ENCODE results near the gene UNC13B.
"Not testable (repeated sequence)": the region's sequence is repeated elsewhere in the genome, so short reads cannot be mapped to it uniquely, and the experiment has no call there.

UNC13B gene

GRCh38 chr9:35164711-35165110 is 2.9 kb downstream of the UNC13B start:
- no peak for DNase-seq

GRCh38 chr9:35167429-35167828 is 5.6 kb downstream of the UNC13B start:
- not testable (repeated sequence) for DNase-seq

- DNase-seq, result no peak
These were observed 7.2 kb downstream of the UNC13B start for GRCh38 chr9:35168963-35169362.

DNA sequence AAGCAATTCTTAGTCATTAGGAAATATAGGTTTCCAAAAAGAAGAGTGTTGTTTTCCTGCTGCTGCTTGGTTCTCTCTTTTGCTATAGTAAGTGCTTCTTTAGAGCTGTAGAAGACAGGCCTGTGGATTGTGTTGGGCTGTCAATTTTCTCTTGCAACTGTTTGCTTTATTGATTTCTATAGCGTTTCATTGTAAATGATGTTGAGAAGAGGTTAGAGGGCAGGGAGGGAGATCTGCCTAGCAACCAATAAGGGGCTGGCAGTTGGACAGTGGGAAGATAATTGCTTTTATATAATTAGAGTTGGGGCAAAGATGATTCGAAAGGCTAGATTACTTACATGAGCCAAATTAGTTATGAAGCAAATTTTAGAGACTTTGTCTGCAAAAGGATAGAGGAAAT is 11.1 kb downstream of the UNC13B start:
- DNase-seq, result no peak

GRCh38 chr9:35177520-35177919 is 15.7 kb downstream of the UNC13B start:
- no peak for DNase-seq

- DNase-seq, result no peak
These were observed 17.8 kb downstream of the UNC13B start for GRCh38 chr9:35179347-35180280.

DNA sequence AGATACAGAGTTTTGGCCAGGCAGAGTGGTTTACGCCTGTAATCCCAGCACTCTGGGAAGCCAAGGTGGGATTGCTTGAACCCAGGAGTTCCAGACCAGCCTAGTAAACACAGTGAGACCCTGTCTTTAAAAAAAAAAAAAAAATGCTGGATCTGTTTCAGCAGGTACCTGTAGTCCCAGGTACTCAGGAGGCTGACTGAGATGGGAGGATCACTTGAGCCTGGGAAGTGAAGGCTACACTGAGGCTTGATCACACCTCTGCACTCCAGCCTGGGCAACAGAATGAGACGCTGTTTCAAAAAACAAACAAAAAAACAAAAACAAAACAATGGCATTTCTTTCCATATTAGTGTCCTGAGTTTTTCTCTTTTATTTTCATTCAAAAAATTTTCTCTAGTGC is 19.0 kb downstream of the UNC13B start:
- no peak for DNase-seq

DNA sequence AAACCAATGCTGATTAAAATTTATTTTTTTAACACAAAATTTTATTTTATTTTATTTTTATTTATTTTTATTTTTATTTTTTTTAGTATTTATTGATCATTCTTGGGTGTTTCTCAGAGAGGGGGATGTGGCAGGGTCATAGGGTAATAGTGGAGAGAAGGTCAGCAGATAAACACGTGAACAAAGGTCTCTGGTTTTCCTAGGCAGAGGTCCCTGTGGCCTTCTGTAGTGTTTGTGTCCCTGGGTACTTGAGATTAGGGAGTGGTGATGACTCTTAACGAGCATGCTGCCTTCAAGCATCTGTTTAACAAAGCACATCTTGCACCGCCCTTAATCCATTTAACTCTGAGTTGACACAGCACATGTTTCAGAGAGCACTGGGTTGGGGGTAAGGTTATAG is 20.6 kb downstream of the UNC13B start:
- DNase-seq, result not testable (repeated sequence)

DNA sequence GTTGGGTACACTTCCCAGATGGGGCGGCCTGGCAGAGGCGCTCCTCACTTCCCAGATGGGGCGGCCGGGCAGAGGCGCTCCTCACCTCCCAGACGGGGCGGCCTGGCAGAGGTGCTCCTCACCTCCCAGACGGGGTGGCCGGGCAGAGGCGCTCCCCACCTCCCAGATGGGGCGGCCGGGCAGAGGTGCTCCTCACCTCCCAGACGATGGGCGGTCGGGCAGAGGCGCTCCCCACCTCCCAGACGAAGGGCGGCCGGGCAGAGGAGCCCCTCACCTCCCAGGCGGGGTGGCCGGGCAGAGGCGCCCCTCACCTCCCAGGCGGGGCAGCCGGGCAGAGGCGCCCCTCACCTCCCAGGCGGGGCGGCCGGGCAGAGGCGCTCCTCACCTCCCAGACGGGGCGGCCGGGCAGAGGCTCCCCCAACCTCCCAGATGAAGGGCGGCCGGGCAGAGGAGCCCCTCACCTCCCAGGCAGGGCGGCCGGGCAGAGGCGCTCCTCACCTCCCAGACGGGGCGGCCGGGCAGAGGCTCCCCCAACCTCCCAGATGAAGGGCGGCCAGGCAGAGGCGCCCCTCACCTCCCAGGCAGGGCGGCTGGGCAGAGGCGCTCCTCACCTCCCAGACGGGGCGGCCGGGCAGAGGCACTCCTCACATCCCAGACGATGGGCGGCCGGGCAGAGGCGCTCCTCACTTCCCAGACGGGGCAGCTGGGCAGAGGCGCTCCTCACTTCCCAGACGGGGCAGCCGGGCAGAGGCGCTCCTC is 21.4 kb downstream of the UNC13B start:
- not testable (repeated sequence) for DNase-seq

DNA sequence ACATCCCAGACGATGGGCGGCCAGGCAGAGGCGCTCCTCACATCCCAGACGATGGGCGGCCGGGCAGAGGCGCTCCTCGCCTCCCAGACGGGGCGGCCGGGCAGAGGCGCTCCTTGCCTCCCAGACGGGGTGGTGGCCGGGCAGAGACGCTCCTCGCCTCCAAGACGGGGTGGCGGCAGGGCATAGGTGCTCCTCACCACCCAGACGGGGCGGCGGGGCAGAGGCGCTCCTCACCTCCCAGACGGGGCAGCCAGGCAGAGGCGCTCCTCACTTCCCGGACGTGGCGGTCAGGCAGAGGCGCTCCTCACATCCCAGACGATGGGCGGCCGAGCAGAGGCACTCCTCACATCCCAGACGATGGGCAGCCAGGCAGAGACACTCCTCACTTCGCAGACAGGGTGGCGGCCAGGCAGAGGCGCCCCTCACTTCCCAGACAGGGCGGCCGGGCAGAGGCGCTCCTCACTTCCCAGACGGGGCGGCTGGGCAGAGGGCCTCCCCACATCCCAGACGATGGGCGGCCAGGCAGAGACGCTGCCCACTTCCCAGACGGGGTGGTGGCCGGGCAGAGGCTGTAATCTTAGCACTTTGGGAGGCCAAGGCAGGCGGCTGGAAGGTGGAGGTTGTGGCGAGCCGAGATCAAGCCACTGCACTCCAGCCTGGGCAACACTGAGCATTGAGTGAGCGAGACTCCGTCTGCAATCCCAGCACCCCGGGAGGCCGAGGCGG is 22.1 kb downstream of the UNC13B start:
- DNase-seq, result not testable (repeated sequence)

DNA sequence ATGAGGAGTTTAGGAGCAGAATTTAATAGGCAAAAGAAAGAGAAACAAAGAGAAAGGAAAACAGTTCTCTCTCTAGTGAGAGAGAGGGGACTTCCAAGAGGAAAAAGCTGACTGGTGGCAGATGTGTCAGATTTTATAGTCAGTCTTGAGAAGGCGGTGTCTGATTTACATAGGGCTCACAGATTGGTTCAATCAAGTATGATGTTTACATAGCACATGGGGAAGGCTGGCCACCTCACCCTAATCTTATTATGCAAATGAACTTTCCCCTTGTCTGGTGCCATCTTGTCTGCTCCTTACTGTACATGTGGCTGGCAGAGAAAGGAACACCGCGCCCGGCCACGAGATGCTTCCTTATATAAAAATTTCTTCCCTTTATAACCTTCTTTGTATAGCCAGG is 24.7 kb downstream of the UNC13B start:
- no peak for DNase-seq

DNA sequence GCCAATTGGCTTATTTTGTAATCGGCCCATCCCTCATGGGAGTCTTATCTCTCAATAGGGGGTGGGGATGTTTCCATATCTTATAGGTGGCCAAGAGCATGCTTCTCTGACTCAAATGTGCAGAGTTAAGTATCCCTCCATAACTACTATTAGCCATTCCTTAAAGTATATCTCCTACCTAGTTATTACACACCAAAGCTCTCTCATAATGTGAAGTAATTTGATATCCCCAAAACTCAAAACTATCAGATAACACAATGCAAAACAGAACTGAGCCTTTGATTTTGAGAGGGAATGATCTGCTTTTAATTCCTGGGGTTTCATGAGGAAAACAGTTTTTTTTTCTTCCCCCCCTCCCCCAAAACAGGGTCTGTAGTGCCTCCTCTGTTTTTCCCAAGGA is 28.4 kb downstream of the UNC13B start:
- DNase-seq, result no peak

GRCh38 chr9:35191105-35191504 is 29.3 kb downstream of the UNC13B start:
- DNase-seq, result no peak

GRCh38 chr9:35193762-35194161 is 32.0 kb downstream of the UNC13B start:
- no peak for DNase-seq

- DNase-seq, result no peak
These were observed 33.9 kb downstream of the UNC13B start for GRCh38 chr9:35195683-35196082.

DNA sequence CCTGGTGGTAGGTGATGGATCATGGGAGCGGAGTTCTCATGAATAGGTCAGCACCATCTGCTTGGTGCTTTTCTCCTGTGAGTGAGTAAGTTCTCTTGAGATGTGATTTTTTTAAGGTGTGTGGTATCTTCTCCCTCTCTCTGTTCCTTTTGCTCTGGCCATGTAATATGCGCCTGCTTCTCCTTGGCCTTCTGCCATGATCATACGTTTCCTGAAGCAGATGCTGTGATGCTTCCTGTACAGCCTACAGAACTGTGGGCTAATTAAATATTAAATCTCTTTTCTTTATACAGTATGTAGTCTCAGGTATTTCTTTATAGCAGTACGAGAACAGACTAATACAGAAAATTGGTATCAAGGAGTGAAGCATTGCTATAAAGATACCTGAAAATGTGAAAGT is 36.4 kb downstream of the UNC13B start:
- DNase-seq, result no peak

DNA sequence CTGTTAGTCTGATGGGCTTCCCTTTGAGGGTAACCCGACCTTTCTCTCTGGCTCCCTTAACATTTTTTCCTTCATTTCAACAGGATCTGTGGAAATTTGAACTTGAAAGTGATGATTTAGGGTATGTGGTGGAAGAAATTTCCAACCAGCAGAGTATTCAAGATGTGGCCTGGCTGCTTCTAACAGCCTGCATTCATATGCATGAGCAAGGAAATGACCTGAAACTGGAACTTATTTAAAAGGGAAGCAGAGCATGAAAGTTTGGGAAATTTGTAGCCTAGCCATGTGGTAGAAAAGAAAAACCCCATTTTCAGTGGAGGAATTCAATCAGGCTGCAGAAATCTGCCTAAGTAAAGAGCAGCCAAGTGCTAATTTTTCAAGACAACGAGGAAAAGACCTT is 41.7 kb downstream of the UNC13B start:
- no peak for DNase-seq

- no peak for DNase-seq
These were observed 43.5 kb downstream of the UNC13B start for GRCh38 chr9:35205340-35205739.

DNA sequence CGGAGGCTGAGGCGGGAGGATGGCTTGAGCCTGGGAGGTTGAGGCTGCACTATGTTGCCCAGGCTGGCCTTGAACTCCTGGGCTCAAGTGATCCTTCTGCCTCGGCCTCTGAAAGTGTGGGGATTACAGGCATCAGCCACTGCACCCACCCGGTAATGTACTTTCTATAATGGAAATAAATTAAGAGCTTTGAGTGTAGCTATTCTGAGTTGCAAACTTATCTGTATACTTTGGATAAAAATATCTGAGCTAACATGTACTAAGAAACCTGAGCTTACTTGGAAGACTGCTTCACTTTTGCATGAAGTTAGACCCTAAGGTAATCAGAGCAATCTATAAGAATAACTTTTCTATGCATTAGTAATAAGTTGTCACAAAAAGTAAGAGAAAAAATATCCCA is 50.0 kb downstream of the UNC13B start:
- DNase-seq, result no peak

DNA sequence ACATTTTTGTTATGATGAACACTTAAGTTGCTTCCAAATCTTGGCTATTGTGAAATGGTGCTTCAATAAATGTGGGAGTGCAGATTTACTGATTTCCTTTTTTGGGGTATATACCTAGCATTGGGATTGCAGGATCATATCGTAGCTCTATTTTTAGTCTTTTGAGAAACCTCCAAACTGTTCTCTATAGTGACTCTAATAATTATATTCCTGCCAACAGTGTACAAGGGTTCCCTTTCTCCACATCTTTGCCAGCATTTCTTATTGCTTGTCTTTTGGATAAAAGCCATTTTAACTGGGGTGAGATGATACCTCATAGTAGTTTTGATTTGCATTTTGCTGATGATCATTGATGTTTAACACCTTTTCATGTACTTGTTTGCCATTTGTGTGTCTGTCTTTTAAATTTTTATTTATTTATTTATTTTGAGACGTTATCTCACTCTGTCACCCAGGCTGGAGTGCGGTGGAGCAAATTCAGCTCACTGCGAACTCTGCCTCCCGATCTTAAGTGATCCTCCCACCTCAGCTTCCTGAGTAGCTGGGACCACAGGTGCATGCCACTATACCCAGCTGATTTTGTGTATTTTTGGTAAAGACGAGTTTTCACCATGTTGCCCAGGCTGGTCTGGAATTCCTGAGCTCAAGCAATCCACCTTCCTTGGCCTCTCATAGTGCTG is 59.0 kb downstream of the UNC13B start:
- no peak for DNase-seq

DNA sequence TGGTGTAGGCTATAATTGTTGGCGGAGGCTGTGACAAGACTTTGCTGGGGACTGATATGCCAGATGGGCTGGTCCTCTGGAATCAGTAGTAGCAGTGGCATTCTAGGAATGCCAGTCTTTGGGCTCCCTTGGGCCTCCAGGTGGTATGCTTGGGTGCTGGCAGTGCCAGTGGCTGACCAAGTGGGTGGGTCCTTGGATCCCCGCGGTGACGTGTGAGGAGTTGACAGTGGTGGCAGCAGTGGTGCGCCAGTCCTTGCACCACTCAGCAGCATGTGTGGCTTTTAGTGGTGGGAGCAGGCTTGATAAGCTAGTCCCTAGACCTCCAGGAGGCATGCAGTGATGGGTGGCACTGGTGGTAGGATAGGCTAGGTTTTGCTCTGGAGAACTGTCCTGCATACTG is 63.9 kb downstream of the UNC13B start:
- no peak for DNase-seq

DNA sequence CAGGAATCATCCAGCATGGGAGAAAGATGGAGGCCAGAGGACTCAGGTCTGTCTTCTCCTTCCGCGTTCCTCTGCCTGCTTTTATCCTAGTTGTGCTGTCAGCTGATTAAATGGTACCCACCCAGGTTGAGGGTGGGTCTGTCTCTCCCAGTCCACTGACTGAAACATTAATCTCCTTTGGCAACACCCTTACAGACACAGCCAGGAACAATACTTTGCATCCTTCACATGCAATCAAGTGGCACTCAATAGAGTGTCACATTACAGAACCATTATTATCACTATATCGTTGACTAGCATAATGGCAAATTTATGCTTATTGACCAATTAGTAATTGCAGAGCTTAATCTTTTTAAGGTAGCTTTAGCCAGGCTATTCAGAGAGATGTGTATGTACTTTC is 64.8 kb downstream of the UNC13B start:
- no peak for DNase-seq

DNA sequence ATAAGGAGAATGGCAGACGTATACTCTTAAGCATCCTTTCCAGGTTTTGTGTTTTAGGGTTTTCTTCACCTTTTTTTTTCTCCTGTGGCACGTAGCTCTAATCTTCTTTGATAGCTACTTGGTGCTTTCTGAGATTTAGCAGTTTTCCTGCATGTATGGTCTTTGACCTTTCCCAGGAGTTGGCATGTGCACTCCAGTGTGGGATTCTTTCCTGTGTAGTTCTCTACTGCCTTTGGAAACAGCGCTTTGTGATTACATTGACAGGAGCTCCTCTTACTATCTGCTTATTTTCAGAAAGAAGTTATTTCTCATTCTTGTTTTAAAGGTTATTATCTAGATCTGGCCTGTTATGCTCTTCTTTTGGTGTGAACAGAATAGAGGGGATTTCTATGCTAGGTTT is 65.5 kb downstream of the UNC13B start:
- no peak for DNase-seq

Measured in activated CD4-positive, alpha-beta T cell treated with anti-CD3 and anti-CD28 coated beads, Interleukin-2, amount 50 U/mL, for 16 hours (primary cell).